Activated CD4-positive, alpha-beta T cell treated with anti-CD3 and anti-CD28 coated beads, Interleukin-2, amount 10 ng/mL, durations not matched to agents 7 days and 5 days (primary cell): ENCODE measurements around the gene ENTR1. TPM values are rescaled to one million over a fixed set of nuclear protein-coding genes. Genes with fewer than 3 reads are reported as not detected.

Experiments used
- CTCF ChIA-PET: fragments of 350-600 bp; sonication (Branson Sonifier 250); formaldehyde crosslinking; loops from one replicate; lab custom pipeline; 2021; ENCODE audit warnings: antibody characterized with exemption; lab: Charles Lee
- POLR2A ChIA-PET: fragments of 350-600 bp; sonication (Branson Sonifier 250); formaldehyde crosslinking; loops from one replicate; lab custom pipeline; 2021; ENCODE audit warnings: antibody characterized with exemption; lab: Charles Lee
- DNase-seq: peaks from one replicate; pipeline ENCODE4 v3.0.0-alpha.2; 2020
- H3K27ac Mint-ChIP-seq: one replicate; pipeline ENCODE4 v1.8.0; 2021; ENCODE audit warnings: mild to moderate bottlenecking, moderate library complexity, mixed read lengths
- H3K27me3 Mint-ChIP-seq: one replicate; pipeline ENCODE4 v1.8.0; 2021; ENCODE audit warnings: mixed read lengths
- H3K36me3 Mint-ChIP-seq: one replicate; pipeline ENCODE4 v1.8.0; 2021; ENCODE audit warnings: low read depth, mixed read lengths
- H3K4me1 Mint-ChIP-seq: one replicate; pipeline ENCODE4 v1.8.0; 2021; ENCODE audit warnings: mixed read lengths
- H3K4me3 Mint-ChIP-seq: one replicate; pipeline ENCODE4 v1.8.0; 2021; ENCODE audit warnings: mild to moderate bottlenecking, moderate library complexity, mixed read lengths
- H3K9me3 Mint-ChIP-seq: one replicate; pipeline ENCODE4 v1.8.0; 2021; ENCODE audit warnings: mixed read lengths
- total RNA-seq, 2 experiments: library from RNA; stranded (reverse); gene quantifications; one replicate each; pipeline ENCODE4 v1.2.3, GENCODE V29; 2021

Gene ENTR1
- total RNA-seq, 2 experiments from 2014 or later, result 59.2 to 62.3 TPM

DNA sequence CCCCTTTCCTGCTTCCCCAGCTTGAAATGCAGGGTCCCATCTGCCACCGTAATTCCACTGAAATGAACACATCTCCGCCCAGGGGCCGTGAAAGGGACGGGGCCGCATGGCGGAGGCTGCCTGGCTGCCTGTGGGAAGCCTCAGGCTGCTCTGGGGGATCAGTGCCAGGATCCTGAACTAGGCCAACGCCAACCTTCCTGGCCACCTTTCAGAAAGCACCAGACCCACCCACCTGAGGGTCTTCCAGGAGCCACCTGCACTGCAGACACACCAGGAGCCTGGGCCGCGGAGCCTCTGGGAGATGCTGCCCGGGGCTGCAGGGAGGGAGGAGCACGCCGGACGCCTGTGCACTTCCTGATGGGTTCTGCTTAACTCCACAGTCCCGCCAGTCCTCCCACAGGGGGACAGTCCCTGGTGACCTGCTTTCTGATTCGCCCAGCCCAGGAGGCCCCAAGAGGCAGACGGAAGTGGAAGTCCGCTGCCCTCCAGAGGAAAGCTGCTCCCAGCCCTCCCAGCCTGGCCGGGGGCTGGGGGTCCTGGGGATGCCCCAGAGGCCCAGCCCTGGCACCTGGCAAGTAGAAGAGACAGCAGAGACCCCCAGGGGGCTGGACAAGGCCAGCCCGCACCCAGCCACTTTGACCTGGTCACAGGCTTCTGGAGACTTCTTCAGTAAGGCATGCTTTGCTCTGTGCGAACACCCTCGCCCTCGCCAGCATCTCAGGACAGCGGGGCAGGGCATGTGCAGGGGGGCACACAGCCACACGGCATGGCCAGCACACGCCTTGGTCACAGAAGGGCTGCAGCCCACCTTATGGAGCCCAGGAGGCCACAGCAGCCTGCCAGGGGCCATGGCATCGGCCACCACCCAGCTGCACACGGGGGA, 36.9 kb downstream of the ENTR1 start, which contains the start of gene CARD9:
TSS of gene CARD9 (minus strand) at position 370 of the 883 bp plus-strand sequence. CDS start 1,591 bp downstream, outside the sequence.
- no peak within 1 kb of the TSS for H3K4me3 Mint-ChIP-seq
- no peaks in the 10 kb centered on the region for H3K36me3 Mint-ChIP-seq
- CTCF ChIA-PET, result interaction anchor here (0.6 to 1.7 kb wide), 5 partner anchors 10 to 107 kb away, joined by 3 to 12 read pairs (median 4); partner anchors contain the start of gene DNLZ
- H3K9me3 Mint-ChIP-seq, result no peaks in the 10 kb centered on the region
- H3K4me1 Mint-ChIP-seq, result no peaks in the 10 kb centered on the region
- H3K27me3 Mint-ChIP-seq, result no peaks in the 10 kb centered on the region
- no peak within 1 kb of the TSS for H3K27ac Mint-ChIP-seq
- POLR2A ChIA-PET, result no interaction called here
- DNase-seq, result no peak

DNA sequence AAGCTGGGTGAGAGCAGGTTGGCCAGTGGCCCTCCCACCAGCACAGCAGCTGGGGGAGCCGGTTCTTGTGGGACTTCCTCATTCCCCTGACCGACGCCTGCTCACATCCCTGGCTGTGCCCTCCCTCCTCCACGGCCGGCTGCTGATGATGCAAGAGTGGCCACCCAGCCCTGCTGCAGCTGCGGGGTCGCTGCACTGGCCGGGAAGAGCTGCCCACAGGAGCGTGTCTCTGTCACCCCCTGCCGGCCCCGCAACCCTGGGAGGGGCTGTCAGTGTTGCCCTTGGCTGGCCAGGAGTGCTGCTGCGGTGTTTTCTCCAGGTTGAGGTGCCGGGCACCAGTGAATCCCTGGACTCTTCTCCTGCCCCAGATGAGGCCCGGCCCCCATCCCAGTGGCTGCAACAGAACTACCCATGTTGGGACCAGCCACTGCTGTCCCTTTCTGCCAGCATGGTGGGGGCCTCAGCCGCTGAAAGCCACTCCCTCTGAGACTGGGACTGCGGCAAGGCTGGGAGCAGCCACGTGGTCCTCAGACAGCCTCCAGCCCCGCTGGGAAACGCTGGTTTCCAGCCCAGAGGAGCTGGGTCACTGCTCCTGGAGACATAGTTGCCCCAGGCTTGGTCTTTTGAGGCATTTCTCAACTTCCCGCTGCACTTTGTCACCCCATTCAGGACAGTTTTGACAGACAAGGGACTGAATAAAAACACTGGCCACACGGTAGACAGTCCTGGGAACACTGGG, 37.7 kb downstream of the ENTR1 start:
- CTCF ChIA-PET, result interaction anchor here (0.9 to 1.7 kb wide), 4 partner anchors 9 to 28 kb away, joined by 3 to 12 read pairs (median 4); partner anchors contain the start of gene DNLZ

DNA sequence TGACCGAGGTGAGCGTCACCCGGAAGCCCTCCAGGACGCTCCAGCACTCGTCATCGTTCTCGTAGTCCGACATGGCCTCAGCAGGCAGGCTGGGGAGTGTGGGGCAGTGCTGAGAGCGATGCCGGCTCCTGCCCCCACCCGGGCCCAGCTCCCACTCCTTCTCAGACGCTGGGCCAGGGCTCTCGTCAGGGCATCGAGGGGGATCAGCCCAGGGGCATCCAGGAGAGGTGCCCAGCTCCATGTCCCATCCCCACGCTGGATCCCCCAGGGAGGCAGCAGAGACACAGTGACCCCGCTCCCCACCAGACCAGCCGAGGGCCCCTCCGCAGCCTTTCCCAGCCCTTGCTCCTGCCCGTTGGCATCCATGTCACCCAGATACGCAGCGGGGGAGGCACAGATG, 38.4 kb downstream of the ENTR1 start:
- no peak for DNase-seq
- CTCF ChIA-PET, result interaction anchor here (1.3 to 1.7 kb wide), 2 partner anchors 9 kb away, joined by 4 to 12 read pairs; partner anchors contain the start of gene DNLZ
- Mint-ChIP-seq H3K4me3 (no peak overlapping the region), H3K27me3 (no peaks in the 10 kb centered on the region), H3K36me3 (no peaks in the 10 kb centered on the region), H3K9me3 (no peaks in the 10 kb centered on the region), H3K27ac (no peak overlapping the region), H3K4me1 (no peaks in the 10 kb centered on the region)
- POLR2A ChIA-PET, result no interaction called here

More for the DNA sequence above, 37.7 kb downstream of the ENTR1 start:
- H3K4me3 Mint-ChIP-seq, result no peak overlapping the region
- H3K36me3 Mint-ChIP-seq, result no peaks in the 10 kb centered on the region
- H3K27ac Mint-ChIP-seq, result no peak overlapping the region
- POLR2A ChIA-PET, result no interaction called here
- DNase-seq, result no peak
- H3K4me1 Mint-ChIP-seq, result no peaks in the 10 kb centered on the region
- no peaks in the 10 kb centered on the region for H3K9me3 Mint-ChIP-seq
- no peaks in the 10 kb centered on the region for H3K27me3 Mint-ChIP-seq

DNA sequence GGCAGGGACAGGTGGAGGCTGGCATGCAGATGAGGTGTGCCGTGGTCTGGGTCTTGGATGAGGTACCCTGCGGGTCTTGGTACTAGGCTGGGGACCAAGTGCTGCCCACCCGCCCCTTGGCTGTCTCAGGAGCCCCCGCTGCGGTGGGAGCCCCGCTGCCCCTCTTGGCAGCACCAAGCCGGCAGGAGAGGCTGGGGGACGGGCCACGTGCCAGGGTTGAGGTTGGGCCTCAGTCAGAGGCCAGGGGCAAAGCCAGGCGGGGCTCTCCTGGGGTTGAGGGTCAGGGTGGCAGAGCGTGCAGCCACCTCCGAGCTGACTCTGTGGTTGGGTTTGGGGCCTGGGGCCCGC, 38.9 kb downstream of the ENTR1 start:
- H3K27me3 Mint-ChIP-seq, result no peaks in the 10 kb centered on the region
- H3K4me3 Mint-ChIP-seq, result no peak overlapping the region
- no peaks in the 10 kb centered on the region for H3K4me1 Mint-ChIP-seq
- CTCF ChIA-PET, result interaction anchor here (0.6 to 1.7 kb wide), 3 partner anchors 8 to 1065 kb away, joined by 3 to 12 read pairs (median 4); partner anchors contain the start of gene DNLZ
- POLR2A ChIA-PET, result no interaction called here
- no peaks in the 10 kb centered on the region for H3K9me3 Mint-ChIP-seq
- no peak overlapping the region for H3K27ac Mint-ChIP-seq
- no peak for DNase-seq
- no peaks in the 10 kb centered on the region for H3K36me3 Mint-ChIP-seq

DNA sequence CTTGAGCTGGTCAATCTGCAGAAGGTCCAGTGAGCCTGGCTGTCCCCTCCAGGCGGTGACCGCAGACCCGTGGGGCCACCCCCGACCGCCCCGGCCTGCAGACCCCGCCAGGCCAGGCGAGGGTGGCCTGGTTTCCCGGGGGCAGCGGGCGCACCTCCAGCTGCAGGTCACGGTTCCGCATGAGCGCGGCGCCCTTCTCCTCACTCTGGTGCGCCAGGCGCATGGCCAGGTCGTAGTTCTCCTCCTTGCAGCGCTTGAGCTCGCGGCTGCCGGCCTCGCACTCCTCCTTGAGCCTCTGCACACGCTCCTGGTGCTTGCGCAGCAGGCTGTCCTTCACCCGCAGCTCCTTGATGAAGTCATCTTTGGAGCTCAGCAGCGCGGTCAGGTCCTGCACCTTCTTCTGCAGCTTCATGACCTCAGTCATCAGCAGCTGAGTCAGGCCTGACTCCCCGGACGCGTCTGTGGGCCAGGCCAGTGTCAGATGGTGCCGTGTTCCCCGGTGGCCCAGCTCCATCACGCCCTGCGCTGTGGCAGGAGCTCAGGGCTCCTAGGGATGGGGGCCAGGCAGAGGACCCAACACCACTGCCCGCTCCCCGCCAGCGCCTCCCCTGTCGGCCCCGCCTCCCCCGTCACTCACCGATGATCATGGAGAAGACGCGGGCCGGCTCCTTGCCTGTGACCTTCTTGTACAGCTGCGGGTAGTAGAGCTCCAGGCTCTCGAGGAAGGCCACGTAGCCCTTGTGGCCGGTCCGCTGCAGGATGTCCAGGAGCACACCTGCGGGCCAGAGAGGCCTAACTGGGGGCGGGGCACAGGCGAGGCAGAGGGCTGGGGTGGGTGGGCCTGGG, 39.5 kb downstream of the ENTR1 start:
- Mint-ChIP-seq H3K36me3 (no peaks in the 10 kb centered on the region), H3K4me3 (no peak overlapping the region), H3K9me3 (no peaks in the 10 kb centered on the region), H3K4me1 (no peaks in the 10 kb centered on the region), H3K27me3 (no peaks in the 10 kb centered on the region), H3K27ac (no peak overlapping the region)
- no peak for DNase-seq
- CTCF ChIA-PET, result interaction anchor here (0.6 to 1.4 kb wide), 3 partner anchors 17 to 1065 kb away, joined by 3 to 4 read pairs (median 3); no protein-coding TSS in a partner anchor
- POLR2A ChIA-PET, result no interaction called here

DNA sequence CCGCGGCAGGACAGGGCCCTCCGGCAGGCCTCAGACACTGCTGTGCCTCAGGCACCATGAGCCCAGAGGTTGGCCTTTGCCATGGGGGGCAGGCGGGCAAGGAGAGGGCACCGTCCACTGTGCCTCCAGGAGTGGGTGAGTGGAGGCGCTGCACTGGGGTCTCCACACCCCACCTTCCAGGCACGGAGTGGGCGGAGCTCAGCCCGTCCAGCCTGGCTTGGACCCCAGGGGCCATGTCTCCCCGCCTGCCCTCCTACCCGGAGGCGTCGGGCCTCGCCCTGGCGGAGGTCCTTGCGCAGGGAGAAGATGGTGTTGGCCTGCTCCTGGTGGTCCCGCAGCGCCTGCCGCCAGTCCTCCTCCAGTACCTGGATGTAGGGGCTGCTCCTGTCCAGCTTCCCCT, 40.4 kb downstream of the ENTR1 start:
- no peaks in the 10 kb centered on the region for H3K27me3 Mint-ChIP-seq
- no peak for DNase-seq
- ChIA-PET POLR2A (no interaction called here), CTCF (interaction anchor here (1.4 kb wide), 1 partner anchor 56 kb away, joined by 4 read pairs; no protein-coding TSS in a partner anchor)
- H3K36me3 Mint-ChIP-seq, result no peaks in the 10 kb centered on the region
- H3K9me3 Mint-ChIP-seq, result no peaks in the 10 kb centered on the region
- no peak overlapping the region for H3K4me3 Mint-ChIP-seq
- no peak overlapping the region for H3K27ac Mint-ChIP-seq
- H3K4me1 Mint-ChIP-seq, result no peaks in the 10 kb centered on the region

DNA sequence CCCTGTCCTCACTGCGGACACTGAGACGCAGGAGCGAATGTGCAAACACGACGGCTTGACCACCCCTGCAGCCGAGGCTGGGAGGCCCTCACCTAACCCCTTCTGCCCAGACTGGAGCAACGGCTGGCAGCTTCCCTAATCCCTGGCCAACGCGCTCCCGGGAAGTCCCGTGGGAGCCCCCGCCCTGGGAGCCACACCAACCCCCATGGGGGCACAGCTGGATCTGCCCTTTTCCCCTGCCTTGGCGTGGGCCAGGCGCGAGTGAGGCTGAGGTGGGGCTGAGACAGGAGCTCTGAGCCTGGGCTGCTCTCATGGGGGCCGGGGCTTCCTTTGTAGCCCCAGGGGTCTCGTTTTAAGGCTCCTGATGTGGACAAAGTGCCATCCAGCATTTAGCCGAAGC, 42.2 kb downstream of the ENTR1 start:
- Mint-ChIP-seq H3K27me3 (no peaks in the 10 kb centered on the region), H3K27ac (no peak overlapping the region)
- POLR2A ChIA-PET, result no interaction called here

DNA sequence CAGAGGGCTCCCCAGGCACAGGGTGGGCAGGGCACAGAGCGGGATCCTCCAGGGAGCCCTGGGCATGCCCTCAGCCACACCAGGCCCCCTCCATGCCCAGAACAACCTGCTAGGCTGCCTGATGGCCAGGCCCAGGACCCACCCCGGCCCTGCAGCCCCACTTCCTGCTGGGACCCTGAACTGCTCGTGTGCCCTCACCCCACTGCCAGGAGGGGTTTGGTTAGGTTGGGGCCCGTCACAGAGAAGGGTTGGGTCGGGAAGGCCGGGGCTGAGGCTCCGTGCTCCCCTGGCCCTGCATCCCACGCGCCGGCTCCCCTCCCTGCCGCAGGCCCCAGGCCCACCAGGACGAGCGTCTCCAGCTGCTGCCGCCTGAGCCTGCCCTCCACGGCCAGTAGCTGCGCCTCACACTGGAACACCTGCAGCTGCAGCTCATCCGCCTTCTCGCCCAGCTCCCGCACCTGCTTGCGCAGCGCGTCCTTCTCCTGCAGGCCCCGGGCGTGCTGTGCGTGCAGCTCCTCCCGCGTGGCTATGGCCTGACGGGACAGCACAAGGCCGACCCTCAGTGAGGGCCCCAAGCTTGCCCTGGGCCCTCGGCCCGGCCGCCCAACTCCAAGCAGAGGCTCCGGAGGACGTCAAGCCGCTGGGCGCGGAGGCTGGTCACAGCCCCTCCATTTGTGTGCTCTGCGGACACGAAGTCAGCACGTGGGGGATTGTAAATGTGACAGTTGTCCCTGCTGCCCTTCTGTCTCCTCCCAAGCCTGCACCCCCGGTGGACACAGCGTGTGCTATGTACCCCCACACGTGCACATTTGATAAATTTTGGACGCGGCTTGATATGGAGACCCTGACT, 42.9 kb downstream of the ENTR1 start:
- peaks cover 2% of the 10 kb centered on the region for H3K4me1 Mint-ChIP-seq
- no peak overlapping the region for H3K27ac Mint-ChIP-seq
- H3K36me3 Mint-ChIP-seq, result no peaks in the 10 kb centered on the region
- no peaks in the 10 kb centered on the region for H3K9me3 Mint-ChIP-seq
- no peaks in the 10 kb centered on the region for H3K27me3 Mint-ChIP-seq
- DNase-seq, result no peak
- POLR2A ChIA-PET, result no interaction called here
- CTCF ChIA-PET, result interaction anchor here (1.4 to 5.2 kb wide), 3 partner anchors 15 to 34 kb away, joined by 5 to 106 read pairs (median 7); no protein-coding TSS in a partner anchor
- H3K4me3 Mint-ChIP-seq, result no peak overlapping the region

More for the DNA sequence above, 42.2 kb downstream of the ENTR1 start:
- H3K9me3 Mint-ChIP-seq, result no peaks in the 10 kb centered on the region
- H3K4me1 Mint-ChIP-seq, result no peaks in the 10 kb centered on the region
- no peak for DNase-seq
- CTCF ChIA-PET, result interaction anchor here (1.4 kb wide), 1 partner anchor 14 kb away, joined by 5 read pairs; no protein-coding TSS in a partner anchor
- H3K36me3 Mint-ChIP-seq, result no peaks in the 10 kb centered on the region
- no peak overlapping the region for H3K4me3 Mint-ChIP-seq

DNA sequence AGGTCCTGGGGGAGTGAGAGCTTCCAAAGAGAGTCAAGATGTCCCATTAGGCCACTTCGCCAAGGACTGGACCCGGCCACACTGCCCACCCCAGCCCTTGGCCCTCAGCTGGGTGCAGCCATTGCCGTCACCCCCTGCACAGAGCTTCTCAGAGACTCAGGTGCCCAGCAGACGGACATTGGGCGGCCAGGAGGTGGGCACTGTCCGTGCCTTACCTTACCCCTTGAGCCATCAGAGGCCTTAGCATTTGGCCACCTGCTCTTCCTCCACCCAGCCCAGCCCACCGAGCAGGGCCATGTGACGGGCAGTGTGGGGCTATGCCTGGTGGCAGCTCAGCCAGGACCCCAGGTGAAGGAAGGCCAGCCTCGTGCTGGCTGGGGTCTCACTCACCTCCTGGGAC, 43.6 kb downstream of the ENTR1 start:
- ChIA-PET CTCF (interaction anchor here (1.5 to 5.2 kb wide), 2 partner anchors 17 to 34 kb away, joined by 7 to 106 read pairs; no protein-coding TSS in a partner anchor), POLR2A (no interaction called here)
- Mint-ChIP-seq H3K27me3 (no peaks in the 10 kb centered on the region), H3K36me3 (no peaks in the 10 kb centered on the region), H3K4me1 (peaks cover 4% of the 10 kb centered on the region), H3K9me3 (no peaks in the 10 kb centered on the region), H3K27ac (no peak overlapping the region), H3K4me3 (no peak overlapping the region)
- DNase-seq, result no peak

DNA sequence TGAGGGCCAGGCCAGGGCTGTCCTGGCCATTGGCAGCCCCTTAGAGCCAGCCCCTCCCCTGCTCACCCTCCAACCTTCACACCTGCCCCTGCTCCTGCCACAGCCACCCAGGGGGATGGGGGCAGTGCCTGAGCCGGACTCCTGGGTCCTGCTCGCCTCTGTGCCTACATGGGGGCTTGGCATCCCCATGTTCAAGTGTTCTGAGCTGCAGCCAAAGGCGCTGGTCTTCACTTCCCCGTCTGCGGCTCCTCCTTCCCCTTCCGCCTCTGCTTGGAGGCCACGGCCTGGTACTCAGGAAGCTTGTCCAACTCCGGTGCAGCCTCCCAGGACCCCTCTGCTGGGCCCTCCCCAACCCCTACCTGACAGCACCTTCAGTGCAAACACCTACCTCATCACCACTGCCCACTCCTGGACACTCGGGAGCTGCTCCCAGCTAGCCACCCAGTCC, 44.6 kb downstream of the ENTR1 start:
- DNase-seq, result no peak

More for the DNA sequence above, 44.6 kb downstream of the ENTR1 start:
- no peak overlapping the region for H3K27ac Mint-ChIP-seq
- H3K4me1 Mint-ChIP-seq, result peaks cover 4% of the 10 kb centered on the region
- ChIA-PET CTCF (interaction anchor here (1.5 to 5.2 kb wide), 2 partner anchors 18 to 35 kb away, joined by 7 to 106 read pairs; no protein-coding TSS in a partner anchor), POLR2A (no interaction called here)
- H3K27me3 Mint-ChIP-seq, result no peaks in the 10 kb centered on the region
- H3K36me3 Mint-ChIP-seq, result no peaks in the 10 kb centered on the region
- no peaks in the 10 kb centered on the region for H3K9me3 Mint-ChIP-seq
- H3K4me3 Mint-ChIP-seq, result no peak overlapping the region
